Tibial nerve (tissue), 4 donors: Measurements from ENCODE around the gene CD3G.

Source experiments
- EP300 ChIP-seq, 2 donors: sonication (generic); formaldehyde crosslinking; IDR thresholded peaks; one replicate each; pipeline ENCODE4 v1.6.1; 2017; ENCODE audit warnings: antibody characterized with exemption in 2 of 2, mild to moderate bottlenecking in 1 of 2
- POLR2A ChIP-seq, 2 donors: fragments of 450-650 bp; IDR thresholded peaks; one replicate each; pipeline ENCODE4 v1.6.1; 2017; ENCODE audit warnings: antibody characterized with exemption in 2 of 2, mild to moderate bottlenecking in 2 of 2, moderate library complexity in 2 of 2
- TF ChIP-seq, protein P1 (sequence below), 5 experiments: fragments of 200-600 bp in 3 of 5; fragments of 450-650 bp in 2 of 5; sonication (generic) in 3 of 5; IDR thresholded peaks; one replicate each; pipeline ENCODE4 v1.5.1; 2016 to 2019; ENCODE audit warnings: antibody characterized with exemption in 5 of 5, mild to moderate bottlenecking in 3 of 5, moderate library complexity in 2 of 5

DNA sequence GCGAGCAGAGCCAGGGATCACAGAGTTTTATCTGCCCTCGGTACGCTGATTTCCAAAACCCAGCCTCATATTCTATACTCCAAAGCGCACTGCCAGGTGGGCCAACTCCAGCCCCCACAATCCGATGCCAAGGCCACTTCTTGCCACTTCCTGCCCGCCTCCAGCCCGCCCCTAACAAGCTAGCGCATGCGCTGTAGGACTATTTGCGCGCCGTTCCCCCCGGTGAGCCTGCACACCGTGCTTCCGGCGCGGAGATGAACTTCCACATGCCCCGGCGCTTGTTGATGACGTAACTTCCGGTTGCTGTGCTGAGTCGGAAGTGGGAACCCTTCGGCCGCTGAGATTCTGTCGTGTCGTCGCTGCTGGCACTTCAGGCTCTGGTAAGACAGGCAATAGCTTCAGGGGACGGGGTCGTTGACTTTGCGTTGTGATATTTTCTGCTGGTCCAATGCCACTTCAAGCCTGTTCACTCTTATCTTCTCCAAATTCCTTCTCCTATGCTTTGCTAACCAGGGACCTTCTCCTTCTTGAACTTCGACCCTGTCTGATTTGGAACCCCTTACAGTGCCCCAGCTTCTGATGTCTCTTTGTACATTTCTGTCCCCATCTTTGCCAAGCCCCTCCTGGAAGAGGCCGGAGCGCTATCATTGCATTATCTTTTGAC is 15.3 kb downstream of the CD3G start, which contains the start of gene UBE4A:
- TF ChIP-seq POLR2A (IDR thresholded peaks at IDR 0.05) (peak; percentile 19 to 50), EP300 (IDR thresholded peaks at IDR 0.05) (peak; percentile 81 to 95)
- TF ChIP-seq, protein P1, sequence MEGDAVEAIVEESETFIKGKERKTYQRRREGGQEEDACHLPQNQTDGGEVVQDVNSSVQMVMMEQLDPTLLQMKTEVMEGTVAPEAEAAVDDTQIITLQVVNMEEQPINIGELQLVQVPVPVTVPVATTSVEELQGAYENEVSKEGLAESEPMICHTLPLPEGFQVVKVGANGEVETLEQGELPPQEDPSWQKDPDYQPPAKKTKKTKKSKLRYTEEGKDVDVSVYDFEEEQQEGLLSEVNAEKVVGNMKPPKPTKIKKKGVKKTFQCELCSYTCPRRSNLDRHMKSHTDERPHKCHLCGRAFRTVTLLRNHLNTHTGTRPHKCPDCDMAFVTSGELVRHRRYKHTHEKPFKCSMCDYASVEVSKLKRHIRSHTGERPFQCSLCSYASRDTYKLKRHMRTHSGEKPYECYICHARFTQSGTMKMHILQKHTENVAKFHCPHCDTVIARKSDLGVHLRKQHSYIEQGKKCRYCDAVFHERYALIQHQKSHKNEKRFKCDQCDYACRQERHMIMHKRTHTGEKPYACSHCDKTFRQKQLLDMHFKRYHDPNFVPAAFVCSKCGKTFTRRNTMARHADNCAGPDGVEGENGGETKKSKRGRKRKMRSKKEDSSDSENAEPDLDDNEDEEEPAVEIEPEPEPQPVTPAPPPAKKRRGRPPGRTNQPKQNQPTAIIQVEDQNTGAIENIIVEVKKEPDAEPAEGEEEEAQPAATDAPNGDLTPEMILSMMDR (IDR thresholded peaks at IDR 0.05), result peak in 1 of 5 experiments; percentile 34
